Bone marrow (tissue), 2 donors: Measurements from ENCODE around the gene FLACC1.

ENCODE experiments used
- DNase-seq, 2 donors: peaks; one replicate each; lab custom pipeline; 2025; lab: John Stamatoyannopoulos, UW

Gene FLACC1

DNA sequence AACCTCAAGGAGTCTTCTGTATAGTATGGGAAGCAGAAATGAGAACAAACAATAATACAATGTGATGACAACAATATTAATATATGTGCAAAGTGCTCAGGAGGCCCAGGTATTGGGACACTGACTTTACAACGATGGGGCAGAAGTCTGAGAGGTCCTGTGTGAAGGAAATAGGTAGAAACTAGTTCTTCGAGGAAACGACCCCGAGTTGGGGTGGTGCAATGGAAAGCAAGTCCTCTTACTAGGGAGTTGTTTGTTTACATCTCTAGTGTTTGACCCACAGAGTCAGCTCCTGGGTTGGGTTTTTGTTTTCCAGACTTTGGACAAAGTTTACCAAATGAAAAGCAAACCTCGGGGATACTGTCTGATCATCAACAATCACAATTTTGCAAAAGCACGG, 80.6 kb downstream of the FLACC1 start:
- DNase-seq, result no peak

DNA sequence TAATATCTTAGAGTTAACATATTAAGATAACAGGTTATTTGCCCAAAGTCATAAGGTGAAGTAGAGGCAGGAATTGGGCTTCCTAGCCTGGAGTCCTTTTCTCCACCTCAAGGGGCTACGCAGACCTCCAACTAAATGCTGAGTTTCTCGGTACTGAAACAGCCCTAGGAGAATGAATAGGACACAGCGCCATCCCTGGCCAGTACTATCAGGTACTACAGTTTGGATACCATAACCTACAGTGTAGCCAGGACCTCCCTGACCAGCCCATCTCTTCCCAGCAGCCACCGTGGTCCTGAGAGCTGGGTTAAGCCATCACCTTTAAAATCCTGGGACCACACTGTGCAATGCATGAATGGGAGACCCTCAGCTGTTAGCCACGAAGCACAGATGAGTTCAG, 81.2 kb downstream of the FLACC1 start:
- DNase-seq, result no peak

DNA sequence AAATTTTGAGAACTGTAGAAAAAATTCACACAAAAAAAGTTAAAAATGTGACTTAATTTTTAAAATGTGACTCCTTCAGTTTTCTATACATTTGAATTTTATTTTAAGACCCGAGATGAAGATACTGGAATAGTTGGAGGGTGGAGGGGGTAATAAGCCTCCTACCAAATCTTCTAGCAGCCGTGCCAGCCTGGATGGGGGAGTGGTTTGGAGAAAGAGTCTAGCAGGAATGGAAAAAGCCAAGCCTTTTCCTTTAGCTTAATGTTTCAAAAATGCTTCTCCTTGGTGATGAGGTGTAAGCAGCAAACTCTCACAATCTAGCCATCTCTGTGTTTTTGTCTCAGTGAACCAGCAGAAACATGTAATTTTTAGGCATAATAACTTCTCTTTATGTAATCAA, 82.1 kb downstream of the FLACC1 start:
- DNase-seq, result no peak

DNA sequence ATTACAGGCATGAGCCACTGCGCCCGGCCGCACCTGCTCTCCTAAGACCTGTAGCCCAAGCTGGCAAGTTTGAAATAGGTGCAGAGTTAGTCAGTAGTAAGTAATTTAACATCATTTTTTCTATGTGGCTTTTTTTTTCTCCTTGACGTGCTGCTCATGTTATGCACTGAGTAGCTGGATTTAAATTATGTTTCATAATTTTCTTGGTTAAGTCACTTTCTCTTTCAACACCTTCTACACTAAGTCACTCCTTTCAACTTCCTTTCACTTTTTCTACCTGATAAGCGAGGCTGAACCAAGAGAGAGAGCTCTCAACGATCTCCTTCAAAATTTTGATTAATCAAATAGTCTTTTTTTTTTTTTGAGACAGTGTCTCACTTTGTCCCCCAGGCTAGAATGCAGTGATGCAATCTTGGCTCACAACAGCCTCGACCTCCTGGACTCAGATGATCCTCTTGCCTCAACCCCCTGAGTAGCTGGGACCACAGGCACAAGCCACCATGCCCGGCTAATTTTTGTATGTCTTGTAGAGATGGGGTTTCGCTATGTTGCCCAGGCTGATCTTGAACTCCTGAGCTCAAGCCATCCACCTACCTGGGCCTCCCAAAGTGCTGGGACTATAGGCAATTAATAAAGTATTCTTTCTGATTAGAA, 83.7 kb downstream of the FLACC1 start:
- no peak for DNase-seq

DNA sequence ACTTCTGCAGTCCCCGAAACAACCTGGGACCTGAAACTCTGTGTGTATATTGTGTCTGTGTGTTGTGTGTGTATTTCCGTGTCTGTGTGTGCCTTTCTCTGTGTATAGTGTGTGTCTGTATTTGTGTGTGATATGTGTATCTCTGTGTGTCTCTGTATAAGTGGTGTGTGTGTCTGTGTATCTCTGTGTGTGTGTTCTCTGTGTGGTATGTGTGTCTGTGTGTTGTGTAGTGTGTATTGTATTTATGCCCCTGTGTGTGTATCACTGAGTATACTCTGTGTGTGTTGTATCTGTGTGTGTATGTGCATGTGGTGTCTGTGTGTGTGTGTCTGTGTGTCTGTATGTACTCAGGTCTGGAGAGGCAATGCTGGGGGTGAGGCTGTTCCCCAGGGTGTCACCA, 85.2 kb downstream of the FLACC1 start:
- DNase-seq, result no peak

DNA sequence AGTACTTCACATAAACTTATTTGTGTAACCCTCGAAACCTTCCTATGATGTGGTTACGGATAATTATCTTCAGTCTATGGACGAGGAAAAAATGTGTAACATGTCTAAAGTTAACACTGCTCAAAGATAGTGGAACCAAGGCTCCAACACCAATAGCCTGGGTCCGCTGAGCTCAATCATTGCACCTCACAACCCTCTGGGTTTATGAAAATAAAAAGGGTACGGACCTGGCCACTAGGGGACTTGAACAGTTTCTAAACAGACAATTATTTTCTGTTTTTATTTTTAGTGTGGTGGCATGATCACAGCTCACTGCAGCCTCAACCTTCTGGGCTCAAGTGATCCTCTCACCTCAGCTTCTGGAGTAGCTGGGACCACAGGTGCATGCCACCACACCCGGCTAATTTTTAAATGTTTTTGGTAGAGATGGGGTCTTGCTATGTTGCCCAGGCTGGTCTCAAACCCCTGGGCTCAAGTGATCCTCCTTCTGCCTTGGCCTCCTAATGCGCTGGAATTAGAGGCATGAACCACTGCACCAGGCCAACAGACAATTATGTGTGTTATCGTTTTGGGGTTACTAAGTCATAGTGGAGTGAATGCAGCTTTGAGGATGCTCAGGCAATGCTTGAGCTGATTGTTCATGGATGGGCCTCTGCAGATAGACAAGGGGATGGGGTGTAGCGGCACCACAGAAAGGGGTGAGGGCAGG, 86.7 kb downstream of the FLACC1 start:
- no peak for DNase-seq

DNA sequence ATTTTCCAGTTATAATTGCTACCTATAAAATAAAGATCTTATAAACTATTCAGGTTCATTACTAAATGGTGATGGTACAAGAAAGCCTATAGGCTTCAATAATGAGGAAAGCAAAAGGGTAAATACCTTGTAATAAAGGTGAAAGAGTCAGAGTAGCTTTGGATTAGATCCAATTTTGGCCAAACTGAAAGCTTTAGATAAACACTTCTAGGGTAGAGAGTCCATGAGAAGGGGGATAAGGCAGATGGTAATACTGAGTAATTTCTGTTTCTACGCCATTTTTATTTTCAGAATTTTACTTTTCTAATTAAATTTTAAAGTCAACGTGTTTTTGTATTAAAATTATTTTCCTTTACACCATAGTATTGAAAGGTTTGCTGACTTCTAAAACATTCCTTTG, 87.4 kb downstream of the FLACC1 start:
- DNase-seq, result no peak

DNA sequence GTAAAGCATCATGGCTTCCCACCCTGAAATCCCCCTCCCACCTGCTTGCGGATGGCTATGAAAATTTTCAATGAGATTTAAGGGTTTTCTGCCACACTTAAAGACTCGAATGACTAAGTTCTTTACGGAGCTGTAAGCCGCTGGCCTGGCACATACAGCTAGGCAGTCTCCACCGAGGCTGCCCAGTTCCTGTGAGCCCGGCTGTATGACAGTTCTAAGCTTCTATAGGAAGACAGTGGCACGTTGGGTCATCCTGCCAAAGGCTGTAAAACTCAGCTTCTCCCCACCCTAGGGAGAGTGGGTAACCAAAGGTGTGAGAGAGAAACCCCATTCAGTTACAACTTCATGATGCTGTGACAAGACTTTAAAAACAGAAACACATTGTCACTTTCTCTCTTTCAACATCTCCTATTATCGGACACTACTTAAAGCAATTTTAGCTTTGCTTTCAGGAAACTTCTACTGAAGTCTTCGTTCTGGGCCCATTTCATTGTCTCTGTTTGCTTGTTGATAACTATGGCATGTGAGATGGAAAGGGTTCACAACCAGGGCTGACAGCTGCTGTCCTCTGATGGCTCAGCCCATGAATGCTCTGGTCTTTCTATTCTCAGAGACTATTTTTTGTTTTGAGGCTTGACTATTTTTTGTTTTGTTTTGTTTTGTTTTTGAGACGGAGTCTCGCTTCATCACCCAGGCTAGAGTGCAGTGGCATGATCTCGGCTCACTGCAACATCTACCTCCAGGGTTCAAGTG, 89.7 kb downstream of the FLACC1 start:
- DNase-seq, result no peak

DNA sequence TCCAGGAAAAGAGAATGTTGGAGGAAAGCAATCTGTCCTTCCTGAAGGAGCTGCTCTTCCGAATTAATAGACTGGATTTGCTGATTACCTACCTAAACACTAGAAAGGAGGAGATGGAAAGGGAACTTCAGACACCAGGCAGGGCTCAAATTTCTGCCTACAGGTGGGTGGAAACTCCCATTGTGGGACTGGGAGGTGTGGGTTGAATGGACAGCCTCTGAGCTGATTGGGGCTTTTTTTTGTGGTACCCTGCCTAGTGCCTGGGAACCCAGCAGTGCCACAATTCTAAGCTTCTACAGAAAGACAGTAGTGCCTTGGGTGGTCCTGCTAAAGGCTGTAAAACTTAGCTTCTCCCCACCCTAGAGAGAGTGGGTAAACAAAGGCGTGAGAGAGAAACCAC, 90.5 kb downstream of the FLACC1 start:
- no peak for DNase-seq

DNA sequence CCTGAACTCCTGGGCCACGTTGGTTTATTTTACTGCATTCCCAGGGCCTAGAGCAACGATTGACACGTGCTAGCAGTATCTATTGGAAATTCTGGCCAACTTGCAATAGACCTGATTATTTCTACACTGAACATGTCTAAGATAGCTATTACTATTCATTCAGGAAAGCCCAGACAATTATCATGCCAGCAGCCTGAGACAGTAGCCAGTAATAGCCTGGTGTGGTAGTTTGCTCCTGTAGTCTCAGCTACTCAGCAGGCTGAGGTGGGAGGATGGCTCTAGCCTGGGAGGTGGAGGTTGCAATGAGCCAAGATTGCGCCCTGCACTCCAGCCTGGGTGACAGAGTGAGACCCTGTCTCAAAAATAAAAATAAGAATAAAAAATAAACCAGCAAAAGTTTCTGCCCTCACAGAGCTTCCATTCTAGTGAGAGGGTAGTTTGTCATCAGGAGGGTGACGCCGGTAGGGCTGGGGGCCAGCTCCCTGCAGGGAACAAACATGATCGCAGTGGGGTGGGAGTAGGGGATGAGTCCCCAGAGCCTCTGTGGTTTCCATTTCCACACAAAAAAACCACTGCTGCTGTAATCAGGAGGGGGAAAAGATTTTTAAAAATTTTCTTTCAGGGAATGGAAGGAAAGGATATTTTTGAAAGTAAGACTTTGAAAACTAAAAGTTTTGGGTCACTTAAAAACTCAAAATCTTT, 92.5 kb downstream of the FLACC1 start:
- no peak for DNase-seq

DNA sequence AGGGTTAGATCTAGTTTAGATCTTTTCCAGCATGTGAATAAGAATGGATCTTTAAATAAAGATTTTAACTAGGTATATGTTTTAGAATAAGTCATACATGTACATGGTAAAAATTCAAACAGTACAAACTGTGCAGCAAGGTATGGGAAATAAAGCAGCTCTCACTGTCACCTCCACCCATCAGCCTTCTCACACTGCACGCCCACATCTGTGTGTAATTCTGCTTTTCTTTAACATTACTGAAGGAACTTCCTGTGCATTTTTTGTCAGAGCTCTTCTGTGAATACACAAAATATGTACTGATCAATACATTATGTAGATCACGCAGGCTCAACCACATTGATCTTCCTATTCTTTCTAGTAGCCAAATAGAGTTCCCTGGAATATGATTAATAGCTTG, 93.4 kb downstream of the FLACC1 start:
- DNase-seq, result peak in 1 of 2 donors; percentile 1

DNA sequence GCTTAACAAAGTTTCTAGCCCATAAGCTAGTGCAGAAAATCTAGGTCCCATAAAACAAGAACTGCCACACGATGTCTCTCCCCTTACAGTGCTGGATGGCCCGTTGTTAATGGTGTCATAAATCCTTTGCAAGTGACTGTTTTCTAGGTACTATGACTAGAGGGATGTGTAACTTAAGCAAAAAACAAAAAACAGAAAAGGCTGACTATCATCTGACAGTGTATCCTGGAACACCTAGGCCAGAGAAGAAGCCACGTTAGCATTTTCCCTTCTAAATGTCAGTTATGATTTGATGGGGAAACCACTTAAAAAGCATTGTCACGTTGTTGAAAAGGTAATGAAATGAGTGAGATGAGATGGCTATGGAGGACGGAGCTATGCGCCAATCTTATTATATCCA, 94.4 kb downstream of the FLACC1 start:
- no peak for DNase-seq

DNA sequence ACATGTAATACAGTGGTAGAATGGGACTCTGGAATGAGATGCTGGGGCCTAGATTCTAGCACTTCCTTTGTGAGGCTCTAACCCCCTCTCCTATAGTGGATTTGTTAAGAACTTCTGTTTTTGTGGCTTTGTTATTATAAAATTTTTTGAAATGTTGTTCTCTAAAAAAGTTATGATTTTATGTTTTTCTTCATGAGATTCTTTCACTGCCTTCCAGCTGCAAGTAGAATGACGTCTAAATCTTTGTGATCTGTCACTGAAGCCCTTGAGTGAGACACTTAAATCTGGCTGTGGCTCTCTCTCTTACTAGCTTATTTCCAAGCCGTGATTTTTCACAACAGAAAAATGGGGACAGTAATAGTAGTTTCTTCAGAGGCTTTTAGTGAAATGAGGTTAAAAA, 95.2 kb downstream of the FLACC1 start:
- no peak for DNase-seq

DNA sequence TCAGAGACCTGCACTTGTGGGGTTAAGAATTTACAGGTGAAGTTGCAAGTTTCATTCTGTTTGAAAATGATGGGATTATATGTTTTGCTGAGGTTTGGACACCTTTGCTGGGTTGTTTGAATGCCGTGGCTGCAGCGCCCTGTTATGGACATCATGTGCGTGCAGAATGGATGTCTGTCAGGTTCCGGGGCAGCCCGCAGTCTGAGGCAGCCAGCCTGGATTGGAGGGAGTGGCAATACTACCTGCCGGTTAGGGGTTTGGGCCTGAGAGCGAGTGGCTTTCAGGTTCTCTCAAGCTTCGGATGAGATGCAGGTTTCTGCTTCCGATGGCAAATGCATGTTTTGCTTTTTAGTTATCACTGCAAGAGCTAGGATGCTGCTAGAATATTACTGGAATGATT, 95.7 kb downstream of the FLACC1 start:
- DNase-seq, result no peak

DNA sequence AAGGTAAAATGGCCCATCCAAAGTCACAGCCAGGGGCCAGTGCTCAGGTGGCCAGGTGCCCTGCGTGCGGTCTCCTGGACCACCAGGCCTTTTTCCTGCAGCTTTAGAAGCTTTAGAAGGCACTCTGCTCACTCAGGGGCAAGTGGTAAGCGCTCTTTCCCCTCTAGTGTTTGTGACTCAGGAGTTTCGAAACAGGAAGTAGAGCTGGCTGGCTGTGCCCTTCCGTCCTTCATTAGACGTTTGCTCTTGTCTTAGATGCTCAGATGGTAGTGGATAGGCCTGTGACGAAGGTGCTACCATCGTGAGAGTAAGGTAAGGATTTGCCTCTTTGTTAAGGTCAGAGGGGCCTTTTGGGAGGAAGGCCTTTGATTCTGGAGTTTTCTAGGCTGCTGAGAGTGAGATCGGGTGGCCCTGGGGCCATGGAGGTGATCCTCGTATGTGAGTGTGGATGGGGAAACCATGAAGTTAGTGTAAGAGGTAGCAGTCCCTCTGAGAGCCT, 96.8 kb downstream of the FLACC1 start, which contains the start of gene CASP8:
CASP8 (plus strand) TSS at position 235 of the 499 bp plus-strand sequence. CDS start 5,951 bp downstream, outside the sequence.
- peak; percentile 35 to 93 for DNase-seq

DNA sequence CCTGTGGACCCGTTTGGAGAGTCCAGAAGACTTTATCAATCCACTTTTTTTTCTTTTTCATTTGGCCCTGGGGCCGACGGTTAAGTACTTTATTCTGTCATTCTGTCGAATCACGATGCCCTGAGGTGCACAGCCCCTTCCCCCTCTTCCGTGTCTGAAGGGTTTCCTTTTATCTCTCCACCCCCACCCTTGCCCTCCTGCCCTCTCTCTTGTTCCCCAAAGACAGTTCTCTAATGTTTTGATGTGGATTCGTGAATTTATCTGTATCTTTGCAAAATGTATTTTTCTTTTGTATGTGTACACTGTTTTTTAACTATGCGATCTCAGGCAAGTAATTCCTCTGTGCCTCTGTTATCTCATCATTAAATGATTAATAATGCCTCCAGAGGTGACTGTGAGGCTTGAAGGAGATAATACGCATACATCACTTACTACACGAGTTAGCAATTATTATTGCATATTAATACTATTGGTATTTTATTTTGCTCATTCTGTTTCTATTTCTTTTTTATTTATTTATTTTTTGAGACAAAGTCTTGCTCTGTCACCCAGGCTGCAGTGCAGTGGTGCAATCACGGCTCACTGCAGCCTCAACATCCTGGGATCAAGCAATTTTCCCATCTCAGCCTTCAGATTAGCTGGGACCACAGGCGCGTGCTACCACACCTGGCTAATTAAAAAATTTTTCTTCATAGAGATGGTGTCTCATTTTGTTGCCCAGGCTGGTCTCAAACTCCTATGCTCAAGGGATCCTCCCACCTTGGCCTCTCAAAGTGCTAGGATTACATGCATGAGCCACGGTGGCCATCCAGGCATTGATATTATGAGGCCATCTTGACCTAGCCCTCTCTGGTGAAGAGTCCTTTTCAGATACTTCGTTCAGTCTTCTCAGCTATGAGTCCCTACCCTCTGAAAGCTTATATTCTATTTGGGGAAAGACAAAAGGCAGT, 98.2 kb downstream of the FLACC1 start:
- no peak for DNase-seq

DNA sequence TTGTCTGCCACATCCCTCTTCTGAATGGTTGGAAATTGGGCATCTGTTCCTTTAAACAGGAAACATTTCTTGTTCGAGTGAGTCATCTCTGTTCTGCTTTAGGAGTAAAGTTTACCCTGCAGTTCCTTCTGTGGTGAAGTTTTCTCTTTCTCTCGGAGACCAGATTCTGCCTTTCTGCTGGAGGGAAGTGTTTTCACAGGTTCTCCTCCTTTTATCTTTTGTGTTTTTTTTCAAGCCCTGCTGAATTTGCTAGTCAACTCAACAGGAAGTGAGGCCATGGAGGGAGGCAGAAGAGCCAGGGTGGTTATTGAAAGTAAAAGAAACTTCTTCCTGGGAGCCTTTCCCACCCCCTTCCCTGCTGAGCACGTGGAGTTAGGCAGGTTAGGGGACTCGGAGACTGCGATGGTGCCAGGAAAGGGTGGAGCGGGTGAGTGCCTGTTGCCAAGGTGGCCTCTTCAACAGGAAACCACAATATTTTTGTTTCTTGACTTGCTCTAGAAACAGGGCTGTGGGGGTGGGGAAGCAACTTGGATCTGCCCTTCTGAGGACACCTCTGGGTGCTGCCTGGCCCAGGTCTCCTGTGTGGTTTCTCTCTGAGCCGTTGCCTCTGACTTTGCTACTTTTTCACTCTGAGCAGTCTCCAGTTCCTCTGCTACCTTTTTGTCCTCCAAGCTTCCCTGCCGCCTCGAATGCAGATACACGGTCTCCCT, 99.0 kb downstream of the FLACC1 start:
- DNase-seq, result peak; percentile 72 to 94

DNA sequence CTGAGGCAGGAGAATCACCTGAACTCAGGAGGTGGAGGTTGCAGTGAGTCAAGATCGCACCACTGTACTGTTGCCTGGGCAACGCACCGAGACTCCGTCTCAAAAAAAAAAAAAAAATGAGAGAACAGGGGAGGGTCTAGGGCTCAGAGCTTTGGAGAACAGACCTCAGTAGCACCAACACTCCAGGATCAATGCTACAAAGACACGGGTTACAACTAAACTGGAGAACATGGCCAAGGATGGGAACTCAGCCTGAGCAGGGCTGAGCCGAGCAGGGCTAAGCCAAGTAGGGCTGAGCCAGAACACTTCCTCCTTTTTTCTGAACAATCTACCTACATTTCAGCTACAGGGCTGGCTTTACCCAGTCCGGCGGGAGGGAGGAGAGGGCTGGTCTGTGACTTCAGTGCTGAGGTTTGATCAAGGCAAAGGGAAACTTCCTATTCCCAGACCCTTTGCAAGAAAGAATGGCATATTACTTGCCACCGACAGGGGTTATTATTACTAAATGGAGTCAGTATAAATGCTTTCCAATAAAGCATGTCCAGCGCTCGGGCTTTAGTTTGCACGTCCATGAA, 99.7 kb downstream of the FLACC1 start:
- peak; percentile 36 to 88 for DNase-seq

DNA sequence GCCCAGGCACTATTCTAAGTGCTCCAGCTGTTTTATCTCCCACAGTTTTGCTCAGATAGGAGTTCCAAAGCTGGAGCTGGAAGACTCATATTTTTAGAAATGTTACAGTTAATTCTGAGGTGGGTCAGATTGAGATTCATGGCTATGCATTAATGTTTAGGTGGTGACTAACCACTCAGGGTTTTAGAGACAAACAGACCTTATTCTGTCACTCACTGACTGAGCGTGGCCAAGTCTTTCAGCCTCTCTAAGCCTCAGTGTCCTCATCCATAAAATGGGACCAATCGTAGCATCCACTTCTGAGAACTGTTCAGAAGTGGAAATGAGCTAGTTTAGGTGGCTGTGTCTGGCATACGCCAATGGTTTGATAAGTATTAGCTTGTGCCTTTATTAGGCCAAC, 101.1 kb downstream of the FLACC1 start:
- DNase-seq, result no peak

DNA sequence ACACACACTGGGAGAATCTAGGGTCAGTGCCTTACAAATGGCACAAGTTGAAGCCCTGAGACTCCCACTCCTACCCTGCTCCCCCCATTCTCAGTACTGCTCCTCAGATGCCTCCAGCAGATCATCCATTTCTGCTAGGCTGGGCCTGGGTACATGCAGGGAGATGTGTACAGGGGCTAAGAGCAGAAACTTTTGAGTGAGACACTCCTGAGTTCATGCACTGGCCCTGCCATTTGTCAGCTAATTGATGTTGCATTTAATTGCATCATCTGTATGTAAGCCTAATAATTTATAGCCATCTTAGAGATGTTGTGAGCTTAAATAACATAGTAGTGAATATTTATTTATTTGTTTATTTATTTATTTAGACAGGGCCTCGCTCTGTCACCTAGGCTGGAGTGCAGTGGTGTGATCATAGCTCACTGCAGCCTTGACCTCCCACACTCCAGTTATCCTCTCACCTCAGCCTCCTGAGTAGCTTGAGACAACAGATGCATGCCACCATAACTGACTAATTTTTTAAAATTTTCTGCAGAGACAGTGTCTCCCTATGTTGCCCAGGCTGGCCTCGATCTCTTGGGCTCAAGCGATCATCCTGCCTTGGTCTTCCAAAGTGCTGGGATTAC, 101.6 kb downstream of the FLACC1 start:
- no peak for DNase-seq
